Measurements from ENCODE around the gene UNC5C.

The UNC5C gene

DNA sequence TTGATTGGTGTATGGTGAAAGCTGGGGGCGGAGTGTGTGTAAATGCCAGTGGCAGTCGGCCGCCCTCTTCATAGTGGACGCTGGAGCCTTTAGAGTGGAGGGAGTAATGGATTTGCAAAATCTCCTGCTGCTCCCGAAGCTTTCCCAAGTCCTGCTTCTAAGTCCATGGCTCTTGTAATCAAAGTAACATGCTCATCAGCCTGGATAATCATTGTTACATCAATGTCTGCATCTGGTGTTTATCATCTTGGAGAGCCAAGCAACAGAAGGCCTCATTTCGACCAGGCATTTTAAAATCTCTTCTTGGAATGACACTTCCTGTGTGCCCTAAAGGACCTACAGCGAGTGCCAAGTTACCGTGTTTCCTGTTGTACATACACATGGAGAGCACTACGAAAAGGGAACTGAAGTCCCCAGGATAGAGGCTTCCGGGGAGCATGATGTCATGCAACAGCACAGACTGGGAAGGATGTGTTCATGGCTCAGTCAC is 32.2 kb downstream of the UNC5C start:
- DNase-seq = no peak

GRCh38 chr4:95515589-95515988 is 33.2 kb downstream of the UNC5C start:
- DNase-seq = no peak

DNA sequence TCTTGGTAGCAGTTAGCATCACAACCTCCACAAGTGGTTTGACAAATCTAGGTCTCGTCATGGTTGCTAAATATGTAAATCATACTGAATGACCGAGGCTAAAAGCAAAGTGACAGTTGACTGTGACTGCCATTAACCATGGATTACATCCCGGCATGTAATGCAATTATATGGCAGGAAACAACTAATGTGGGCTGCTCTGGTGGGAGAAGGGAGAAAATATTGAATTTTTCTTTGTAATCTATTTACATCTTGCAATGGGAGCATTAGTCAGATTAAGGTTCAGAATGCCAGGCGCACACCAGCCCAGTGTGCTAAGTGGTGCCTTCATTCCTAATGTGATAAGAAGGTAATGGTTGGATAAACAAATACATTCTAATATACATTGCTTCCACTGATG is 35.8 kb downstream of the UNC5C start:
- DNase-seq = no peak

DNA sequence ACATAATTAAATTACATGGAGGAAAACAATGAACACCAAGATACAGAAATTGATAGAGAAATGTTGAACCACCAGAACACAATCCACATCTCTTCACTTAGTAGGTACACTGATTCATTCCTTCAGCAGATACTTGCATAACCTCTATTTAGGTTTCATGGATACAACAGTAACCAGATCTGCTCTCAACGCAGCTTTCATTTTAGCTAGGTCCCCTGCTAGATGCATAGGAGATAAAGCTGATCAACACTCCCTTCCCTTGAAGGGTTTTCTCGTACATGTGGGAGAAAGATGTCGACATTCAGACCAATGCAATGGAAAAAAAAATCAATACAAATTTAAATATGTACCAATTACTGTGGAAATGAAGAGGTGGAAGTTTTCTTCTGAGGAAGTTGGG is 37.3 kb downstream of the UNC5C start:
- DNase-seq = no peak

- no peak for DNase-seq
These were observed 37.9 kb downstream of the UNC5C start for GRCh38 chr4:95510877-95511276.

DNA sequence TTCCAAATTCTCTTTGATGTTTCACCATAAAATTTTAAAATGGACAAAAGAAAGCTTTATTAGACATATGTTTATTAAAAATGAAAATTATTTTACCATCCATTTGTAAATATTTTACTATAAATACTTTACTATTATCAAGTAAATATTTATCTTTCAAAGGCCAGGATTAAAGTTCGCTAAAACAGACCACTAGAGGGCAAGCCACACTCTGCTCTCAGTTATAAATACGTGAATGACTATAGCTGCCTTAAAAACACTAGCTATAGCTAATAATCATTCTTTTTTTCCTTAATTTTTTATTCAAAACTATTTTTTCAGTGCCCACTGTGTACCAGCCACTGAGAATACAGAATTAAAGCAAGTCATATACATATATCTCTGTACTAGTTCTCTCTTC is 38.6 kb downstream of the UNC5C start:
- DNase-seq = no peak

GRCh38 chr4:95508421-95508820 is 40.4 kb downstream of the UNC5C start:
- DNase-seq = no peak

DNA sequence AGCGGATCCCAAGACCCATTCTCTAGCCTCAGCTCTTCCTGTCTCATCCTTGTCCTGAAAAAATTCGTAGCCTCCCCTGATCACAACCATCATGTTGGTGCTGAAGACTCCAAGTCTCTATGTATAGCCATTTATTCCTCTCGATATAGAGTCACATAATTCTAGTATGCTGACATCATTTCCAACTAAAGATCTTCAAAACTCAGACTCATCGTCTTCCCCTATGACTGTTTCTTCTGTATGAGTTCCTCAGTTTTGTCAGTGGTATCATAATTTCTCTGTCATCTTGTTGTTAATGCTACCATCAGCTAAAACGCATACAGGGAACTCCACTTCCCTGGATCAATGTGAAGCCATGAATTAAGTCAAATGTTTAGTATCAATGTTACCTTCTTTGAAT is 41.2 kb downstream of the UNC5C start:
- no peak for DNase-seq

DNA sequence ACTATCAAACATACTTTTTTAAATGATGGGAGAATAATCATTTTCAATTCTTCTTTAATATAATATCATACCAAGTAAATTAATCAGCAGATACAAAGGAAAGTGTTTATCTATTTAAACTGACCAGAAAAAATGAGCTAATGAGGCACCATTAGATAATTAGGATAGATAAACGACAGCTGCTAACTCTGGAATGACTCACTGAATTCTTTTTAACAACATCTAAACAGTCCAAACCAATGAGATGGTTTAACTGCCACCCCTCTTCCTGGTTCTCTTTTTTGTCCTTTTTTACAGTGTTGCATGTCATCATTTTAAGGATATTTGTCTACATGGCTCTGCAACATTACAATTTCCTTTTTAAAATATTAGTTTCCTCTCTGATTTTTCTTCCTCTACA is 41.6 kb downstream of the UNC5C start:
- no peak for DNase-seq

DNA sequence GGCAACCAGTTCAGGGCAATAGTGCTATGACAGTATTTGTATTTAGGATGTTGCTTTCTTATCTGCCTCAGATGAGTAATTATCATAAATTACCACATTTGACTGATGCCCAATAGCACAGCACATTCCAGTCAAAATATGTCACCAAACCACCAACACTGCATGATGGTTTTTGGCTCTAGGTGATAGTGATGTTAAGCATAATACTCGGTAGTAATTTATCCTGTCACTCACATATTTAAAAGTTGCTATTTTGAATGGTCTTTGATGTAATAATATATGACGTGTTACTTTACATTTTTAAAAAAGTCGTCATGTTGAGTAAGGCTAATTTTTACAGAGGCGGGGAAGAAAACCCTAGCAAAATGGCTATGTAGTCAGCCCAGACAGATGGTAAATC is 42.5 kb downstream of the UNC5C start:
- DNase-seq = no peak

DNA sequence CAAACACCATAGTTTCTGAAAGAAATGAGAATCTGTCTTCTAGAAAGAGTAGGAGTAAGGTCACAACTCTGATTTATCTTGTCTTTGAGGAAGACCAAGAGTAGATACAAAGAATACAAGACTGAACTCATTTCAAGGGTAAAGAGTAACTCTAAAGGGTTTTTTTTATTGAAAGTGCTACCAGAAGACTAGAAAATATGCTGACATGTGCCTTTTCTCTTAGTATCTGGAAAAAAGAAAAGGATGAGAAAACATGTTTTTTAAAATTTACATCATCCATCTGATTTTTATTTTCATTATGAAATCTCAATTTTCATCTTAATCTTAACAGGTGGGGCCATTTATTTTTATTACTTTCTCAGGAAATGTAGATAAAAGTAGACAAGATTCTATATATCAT is 43.0 kb downstream of the UNC5C start:
- DNase-seq = no peak

- DNase-seq = no peak
These were observed 43.6 kb downstream of the UNC5C start for GRCh38 chr4:95505151-95505550.

- DNase-seq = no peak
These were observed 44.3 kb downstream of the UNC5C start for GRCh38 chr4:95504501-95504900.

- no peak for DNase-seq
These were observed 48.4 kb downstream of the UNC5C start for GRCh38 chr4:95500361-95500760.

- no peak for DNase-seq
These were observed 49.5 kb downstream of the UNC5C start for GRCh38 chr4:95499291-95499696.

GRCh38 chr4:95494186-95494585 is 54.6 kb downstream of the UNC5C start:
- no peak for DNase-seq

GRCh38 chr4:95478679-95479078 is 70.1 kb downstream of the UNC5C start:
- no peak for DNase-seq

DNA sequence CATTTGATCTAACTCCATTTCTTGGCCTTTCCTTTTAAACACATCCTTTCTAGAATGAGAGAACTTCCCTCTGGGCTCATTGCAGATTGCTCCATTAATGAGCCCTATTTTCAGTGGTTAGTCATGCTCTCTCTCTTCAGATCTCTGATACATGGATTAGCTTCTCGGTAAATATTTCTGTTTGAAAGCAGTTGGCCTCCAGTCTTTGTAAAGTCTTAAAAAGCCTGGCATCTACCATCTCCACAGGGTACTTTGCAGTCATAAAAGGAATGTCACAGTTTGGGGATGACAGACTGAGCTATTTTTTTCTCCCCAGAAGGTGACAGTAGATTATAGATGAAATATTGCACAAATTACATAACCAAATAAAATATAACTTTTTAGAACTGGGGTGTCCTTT is 72.7 kb downstream of the UNC5C start:
- no peak for DNase-seq

GRCh38 chr4:95472534-95472933 is 76.2 kb downstream of the UNC5C start:
- DNase-seq = no peak

- no peak for DNase-seq
These were observed 78.2 kb downstream of the UNC5C start for GRCh38 chr4:95470622-95471021.

- DNase-seq = no peak
These were observed 79.2 kb downstream of the UNC5C start for GRCh38 chr4:95469617-95470016.

GRCh38 chr4:95466791-95467190 is 82.0 kb downstream of the UNC5C start:
- no peak for DNase-seq

DNA sequence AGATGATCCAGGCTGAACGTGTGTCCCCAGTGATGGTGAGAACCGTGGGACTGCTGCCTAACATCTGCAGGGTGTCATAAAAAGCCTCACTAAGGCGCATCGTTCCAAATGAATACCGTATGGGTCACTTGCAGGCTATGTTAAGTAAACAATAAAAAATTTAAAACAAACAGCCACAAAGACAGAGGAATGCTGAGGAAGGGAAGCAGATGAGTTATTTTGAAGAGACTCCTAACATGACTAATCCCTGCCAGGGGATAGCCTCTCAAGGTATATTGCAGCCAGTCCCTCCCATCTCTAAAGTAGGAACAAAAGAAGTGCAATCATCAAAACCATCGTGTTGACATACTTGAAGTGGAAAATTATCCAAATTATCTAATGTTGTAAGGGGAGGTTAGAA is 83.8 kb downstream of the UNC5C start:
- no peak for DNase-seq

DNA sequence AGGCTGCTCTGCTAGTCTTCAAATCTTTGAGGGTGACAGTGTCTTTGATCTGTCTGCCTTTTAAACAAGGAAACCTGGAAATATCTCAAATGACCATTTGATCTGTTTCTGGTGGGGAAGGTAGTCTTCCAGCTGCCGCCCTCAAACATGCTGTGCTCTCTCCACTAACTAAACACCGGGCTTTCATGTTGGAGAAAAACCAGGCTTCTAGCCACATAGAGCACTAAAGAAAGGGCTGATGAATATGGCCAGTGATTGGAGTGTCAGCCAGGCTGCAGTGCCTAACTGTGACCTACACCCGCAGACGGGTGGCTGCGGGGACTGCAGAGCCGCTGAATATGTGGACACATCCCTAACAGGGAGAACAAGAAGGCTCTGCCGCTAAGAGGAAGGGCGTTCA is 85.9 kb downstream of the UNC5C start:
- no peak for DNase-seq

GRCh38 chr4:95457353-95457752 is 91.4 kb downstream of the UNC5C start:
- no peak for DNase-seq

- DNase-seq = no peak
These were observed 98.5 kb downstream of the UNC5C start for GRCh38 chr4:95450294-95450693.

All from activated CD4-positive, alpha-beta T cell treated with anti-CD3 and anti-CD28 coated beads for 4 hours (primary cell).